Gastroesophageal sphincter (tissue), 3 donors: Measurements from ENCODE around the gene AGBL4.

Source experiments
- CTCF ChIP-seq, 4 experiments: fragments of 200-600 bp in 2 of 4; fragments of 450-650 bp in 2 of 4; sonication (generic) in 1 of 4; IDR thresholded peaks; one replicate each; pipeline ENCODE4 v1.5.1; 2017 to 2019; ENCODE audit warnings: antibody characterized with exemption in 4 of 4, mild to moderate bottlenecking in 2 of 4, moderate library complexity in 2 of 4
- EP300 ChIP-seq: sonication (generic); formaldehyde crosslinking; IDR thresholded peaks from one replicate; pipeline ENCODE4 v1.6.1; 2017; ENCODE audit warnings: antibody characterized with exemption, mild to moderate bottlenecking
- POLR2A ChIP-seq, 2 donors: fragments of 450-650 bp; IDR thresholded peaks; one replicate each; pipeline ENCODE4 v1.6.1; 2017; ENCODE audit warnings: antibody characterized with exemption in 2 of 2, mild to moderate bottlenecking in 2 of 2, moderate library complexity in 1 of 2
- POLR2AphosphoS5 ChIP-seq: sonication (generic); formaldehyde crosslinking; IDR thresholded peaks from one replicate; pipeline ENCODE4 v1.6.1; 2017; ENCODE audit warnings: antibody characterized with exemption

- no peak for TF ChIP-seq CTCF (IDR thresholded peaks at IDR 0.05)
- TF ChIP-seq POLR2A (IDR thresholded peaks at IDR 0.05) = no peak
- no peak for TF ChIP-seq POLR2AphosphoS5
- no peak for TF ChIP-seq EP300
These were observed 337.6 kb downstream of the AGBL4 start for GRCh38 chr1:49686107-49686506.
